Ovary (tissue), 3 donors: Measurements from ENCODE around the gene JAM3.

ENCODE experiments used
- POLR2A ChIP-seq: fragments of 450-650 bp; IDR thresholded peaks from one replicate; pipeline ENCODE4 v1.6.1; 2017; ENCODE audit warnings: antibody characterized with exemption, mild to moderate bottlenecking, moderate library complexity
- TF ChIP-seq, protein P1 (sequence below), 3 donors: fragments of 450-650 bp in 2 of 3; fragments of 200-600 bp in 1 of 3; IDR thresholded peaks; one replicate each; pipeline versions ENCODE4 v1.5.1 to v1.8.0; 2016 to 2022; ENCODE audit warnings: antibody characterized with exemption in 3 of 3, mild to moderate bottlenecking in 1 of 3
- donor health status: DM: no; HTN: no; CAD: no.

DNA sequence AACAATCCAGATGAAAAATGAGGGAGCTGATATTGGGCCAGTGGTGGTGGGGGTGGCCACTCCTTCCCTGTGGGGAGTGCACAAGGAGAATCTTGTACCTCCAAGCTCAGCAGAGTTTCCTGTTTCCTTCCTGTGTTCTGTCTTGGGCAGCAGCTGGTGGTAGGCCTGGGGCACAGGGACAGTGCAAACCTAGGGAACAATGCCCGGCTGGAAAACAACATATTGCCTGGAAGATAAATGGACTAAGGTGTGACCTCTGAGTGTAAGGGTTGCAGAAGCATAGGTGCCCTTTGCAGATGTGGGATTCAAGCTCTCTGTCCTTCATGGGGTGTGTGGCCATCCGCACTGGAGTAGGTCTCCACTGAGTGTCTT, 5.8 kb upstream of the JAM3 start:
- TF ChIP-seq, protein P1, sequence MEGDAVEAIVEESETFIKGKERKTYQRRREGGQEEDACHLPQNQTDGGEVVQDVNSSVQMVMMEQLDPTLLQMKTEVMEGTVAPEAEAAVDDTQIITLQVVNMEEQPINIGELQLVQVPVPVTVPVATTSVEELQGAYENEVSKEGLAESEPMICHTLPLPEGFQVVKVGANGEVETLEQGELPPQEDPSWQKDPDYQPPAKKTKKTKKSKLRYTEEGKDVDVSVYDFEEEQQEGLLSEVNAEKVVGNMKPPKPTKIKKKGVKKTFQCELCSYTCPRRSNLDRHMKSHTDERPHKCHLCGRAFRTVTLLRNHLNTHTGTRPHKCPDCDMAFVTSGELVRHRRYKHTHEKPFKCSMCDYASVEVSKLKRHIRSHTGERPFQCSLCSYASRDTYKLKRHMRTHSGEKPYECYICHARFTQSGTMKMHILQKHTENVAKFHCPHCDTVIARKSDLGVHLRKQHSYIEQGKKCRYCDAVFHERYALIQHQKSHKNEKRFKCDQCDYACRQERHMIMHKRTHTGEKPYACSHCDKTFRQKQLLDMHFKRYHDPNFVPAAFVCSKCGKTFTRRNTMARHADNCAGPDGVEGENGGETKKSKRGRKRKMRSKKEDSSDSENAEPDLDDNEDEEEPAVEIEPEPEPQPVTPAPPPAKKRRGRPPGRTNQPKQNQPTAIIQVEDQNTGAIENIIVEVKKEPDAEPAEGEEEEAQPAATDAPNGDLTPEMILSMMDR (IDR thresholded peaks at IDR 0.05) = no peak
- TF ChIP-seq POLR2A = no peak
